ENCODE measurements around the gene TBC1D16.

TBC1D16 gene

DNA sequence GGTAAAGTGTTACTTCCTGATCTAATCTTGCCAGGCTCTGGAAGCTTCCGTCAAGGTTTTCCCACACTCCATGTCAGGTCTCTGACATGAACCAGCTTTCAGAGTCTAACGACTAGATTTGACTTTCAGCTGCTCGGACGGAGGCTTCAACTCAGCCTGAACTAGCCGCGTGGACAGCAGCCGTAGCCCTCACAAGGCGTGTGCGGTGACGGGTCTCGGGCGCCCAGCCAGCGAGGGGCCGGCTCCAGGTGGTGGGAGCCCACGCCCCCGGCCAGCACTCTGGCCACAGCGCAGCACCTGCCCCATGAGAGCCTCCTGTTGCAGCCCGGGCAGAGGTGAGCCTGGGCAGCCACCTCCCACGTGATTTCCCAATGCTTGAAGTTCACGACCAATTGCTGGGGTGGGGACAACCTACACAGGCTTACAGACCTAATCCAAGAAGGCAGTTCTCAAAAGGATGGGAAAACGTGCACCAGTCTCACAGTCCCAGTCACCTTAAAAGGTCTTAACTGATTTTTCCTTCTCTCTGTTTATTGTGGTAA, 45.5 kb downstream of the TBC1D16 start:
- in situ Hi-C loops (cut with MboI; ENCODE audit: low sequenced_read_pairs), result loop anchor here (25.0 kb wide), 1 partner anchor 178 kb away; no protein-coding TSS in a partner anchor

DNA sequence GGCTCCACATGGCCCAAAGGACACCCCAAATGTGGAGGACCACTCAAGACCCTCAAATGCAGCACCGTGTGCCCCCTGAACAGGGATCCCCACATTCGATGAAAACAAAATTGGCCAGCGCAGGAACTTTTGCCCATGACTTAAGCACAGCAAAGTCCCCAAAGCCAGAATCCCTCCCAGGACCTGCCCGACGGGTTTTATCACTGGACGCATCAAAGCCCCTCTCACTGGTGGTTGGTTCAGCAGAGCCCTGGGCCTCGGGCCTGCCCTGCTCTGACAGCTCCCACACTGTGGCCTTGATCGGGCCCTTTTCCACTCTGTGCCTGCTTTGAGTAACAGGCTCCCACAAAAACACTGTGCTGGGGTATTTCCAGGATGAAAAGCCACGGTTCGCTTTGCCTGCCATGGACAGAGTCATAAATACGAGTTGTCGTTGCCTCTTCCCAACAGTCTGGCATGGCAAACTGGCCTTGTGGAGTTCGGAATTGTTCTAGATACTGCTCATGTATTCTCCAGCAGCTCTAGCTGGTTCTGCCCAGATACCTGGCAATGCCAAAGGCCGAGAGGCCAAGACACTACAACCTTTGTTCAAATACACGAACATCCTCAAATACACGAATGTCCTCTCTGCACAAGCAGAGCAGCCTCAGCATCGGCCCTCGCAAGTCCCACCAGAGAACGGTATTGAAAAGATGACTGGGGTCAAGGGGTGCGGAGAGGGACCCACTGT, 46.4 kb downstream of the TBC1D16 start:
- in situ Hi-C loops (cut with MboI; ENCODE audit: low sequenced_read_pairs), result loop anchor here (25.0 kb wide), 1 partner anchor 177 kb away; no protein-coding TSS in a partner anchor

DNA sequence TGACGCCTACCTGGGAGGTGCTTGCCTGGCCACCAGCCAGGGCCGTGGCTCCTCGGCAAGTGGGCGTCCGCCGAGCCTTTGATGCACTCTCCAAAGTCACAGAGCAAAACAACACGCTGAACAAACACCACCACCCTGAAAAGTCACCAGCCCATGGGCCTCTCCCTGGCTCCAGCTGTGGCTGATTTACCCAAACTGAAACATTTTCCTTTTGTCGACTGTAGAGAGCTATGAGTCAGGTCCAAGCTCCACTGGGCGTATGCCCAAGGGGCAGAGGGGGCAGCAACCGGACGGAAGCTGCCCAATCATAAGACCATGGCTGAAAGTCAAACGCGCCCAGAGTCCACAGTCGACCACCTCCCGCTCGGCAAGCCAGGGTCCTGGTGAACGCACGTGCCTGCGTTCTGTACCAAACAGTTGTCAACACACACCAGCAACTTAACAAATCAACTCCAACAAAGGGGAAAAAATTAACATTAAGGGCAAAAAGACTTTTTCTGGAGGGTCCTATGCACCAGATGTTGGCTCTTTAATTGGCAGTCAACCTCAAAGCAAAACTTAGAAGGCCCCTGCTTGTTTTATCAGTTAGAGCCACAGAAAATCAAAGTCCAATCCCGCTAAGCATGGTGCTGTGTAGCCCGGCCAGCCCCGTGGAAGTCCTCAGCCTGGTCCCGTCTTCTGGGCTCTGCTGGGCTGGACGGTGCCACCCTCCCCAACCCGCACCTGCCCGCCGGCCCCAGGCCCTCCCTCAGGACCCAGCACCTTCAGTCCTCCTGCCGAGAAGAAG, 47.3 kb downstream of the TBC1D16 start:
- in situ Hi-C loops (cut with MboI; ENCODE audit: low sequenced_read_pairs), result loop anchor here (25.0 kb wide), 1 partner anchor 176 kb away; no protein-coding TSS in a partner anchor

DNA sequence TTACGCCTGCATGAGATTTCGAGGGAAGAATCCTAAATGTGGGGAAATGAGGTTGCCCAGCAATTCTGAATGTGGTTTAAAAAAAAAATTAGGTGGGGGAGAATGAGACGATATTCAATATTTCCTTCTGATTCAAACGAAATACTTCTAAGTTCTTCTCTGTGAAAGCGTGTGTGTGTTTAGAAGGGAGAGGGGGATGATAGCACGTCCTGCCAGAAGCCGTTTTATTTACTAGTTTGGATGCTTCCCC, 47.8 kb downstream of the TBC1D16 start:
- in situ Hi-C loops (cut with MboI; ENCODE audit: low sequenced_read_pairs), result loop anchor here (25.0 kb wide), 1 partner anchor 176 kb away; no protein-coding TSS in a partner anchor

DNA sequence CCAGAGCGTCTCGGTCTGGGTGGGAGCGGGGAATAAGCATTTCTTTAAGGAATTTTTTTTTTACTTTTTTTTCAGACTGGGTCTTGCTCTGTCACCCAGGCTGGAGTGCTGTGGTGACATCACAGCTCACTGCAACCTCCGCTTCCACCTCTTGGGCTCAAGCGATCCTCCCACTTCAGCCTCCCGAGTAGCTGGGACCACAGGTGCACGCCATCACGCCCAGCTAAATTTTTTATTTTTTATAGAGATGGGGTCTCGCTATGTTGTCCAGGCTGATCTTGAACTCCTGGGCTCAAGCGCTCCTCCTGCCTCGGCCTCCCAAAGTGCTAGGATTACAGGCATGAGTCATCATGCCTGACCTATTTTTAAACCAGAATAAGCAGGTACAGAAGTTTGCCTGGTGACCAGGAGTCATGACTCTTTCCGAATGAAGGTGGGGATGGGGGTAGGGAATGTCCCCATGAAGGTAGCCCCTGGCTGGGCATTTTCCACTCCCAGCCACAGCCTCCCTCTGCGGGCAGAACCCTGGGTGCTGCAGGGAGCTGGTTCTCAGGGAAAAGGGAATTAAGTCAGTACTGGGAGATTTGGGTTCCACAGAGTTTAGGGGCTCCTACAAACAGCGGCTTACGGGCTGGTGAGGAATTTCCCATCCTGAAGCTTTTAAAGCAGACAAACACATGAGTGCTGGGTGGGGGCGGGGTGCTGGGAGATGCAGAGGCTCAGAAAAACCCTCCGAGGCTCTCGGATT, 48.3 kb downstream of the TBC1D16 start:
- in situ Hi-C loops (cut with MboI; ENCODE audit: low sequenced_read_pairs), result loop anchor here (25.0 kb wide), 1 partner anchor 175 kb away; no protein-coding TSS in a partner anchor

DNA sequence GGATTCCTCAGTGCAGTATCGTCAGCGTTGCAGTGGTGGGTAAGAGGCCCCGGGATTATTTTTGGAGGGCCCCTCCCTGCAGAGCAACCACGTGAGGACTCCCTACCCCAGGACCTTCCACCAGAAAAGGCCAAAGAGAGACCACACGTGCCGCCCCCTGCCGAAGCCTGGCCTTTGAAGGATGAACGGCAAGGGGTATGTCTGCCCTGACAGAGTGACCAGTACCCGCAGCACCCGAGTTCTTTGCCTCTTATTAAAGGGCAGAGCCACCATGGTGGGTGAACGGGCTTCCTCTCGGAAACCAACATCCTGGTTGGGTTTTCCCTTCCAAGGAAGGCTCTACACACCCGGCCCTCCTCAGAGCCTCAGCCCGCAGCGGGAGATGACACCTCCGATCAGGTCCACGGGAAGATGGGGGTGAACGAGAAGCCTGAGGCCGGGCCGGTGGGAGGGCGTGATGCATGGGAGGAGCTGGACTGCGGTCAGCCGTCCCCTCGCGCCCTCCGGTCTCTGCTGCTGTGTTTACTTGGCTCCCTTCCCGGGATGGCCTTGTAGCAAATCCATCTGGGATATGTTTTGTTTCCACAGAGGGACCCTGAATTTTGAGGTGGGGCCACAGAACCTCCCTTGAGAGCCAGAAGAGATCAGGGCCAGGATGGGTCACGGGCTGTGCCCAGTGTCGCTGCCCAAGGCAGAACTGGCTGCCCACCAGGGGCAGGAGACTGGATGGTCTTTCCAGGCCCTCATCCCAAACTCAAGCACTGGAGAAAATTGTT, 49.1 kb downstream of the TBC1D16 start:
- in situ Hi-C loops (cut with MboI; ENCODE audit: low sequenced_read_pairs), result loop anchor here (25.0 kb wide), 1 partner anchor 174 kb away; no protein-coding TSS in a partner anchor

DNA sequence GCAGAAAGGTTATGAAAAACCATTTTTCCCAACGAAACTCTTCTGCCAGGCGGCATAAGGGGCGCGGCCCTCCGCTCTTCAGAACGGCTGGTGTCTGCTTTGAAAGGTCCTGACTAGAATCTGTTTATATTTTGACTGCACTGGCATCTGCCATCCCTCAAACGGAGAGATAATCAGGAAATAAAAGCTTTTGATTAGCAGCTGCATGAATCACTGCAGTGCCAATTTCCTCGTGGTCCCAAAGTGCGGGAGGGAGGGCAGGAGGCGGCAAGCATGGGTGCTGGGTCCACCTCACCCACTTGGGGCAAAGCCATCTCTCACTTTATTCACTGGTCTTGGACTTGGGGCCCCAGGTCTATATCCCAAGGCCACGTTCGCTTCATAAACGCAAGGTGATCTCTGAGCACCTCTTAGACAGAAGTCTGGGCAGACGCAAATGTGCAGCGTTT, 49.7 kb downstream of the TBC1D16 start:
- in situ Hi-C loops (cut with MboI; ENCODE audit: low sequenced_read_pairs), result loop anchor here (25.0 kb wide), 1 partner anchor 174 kb away; no protein-coding TSS in a partner anchor

DNA sequence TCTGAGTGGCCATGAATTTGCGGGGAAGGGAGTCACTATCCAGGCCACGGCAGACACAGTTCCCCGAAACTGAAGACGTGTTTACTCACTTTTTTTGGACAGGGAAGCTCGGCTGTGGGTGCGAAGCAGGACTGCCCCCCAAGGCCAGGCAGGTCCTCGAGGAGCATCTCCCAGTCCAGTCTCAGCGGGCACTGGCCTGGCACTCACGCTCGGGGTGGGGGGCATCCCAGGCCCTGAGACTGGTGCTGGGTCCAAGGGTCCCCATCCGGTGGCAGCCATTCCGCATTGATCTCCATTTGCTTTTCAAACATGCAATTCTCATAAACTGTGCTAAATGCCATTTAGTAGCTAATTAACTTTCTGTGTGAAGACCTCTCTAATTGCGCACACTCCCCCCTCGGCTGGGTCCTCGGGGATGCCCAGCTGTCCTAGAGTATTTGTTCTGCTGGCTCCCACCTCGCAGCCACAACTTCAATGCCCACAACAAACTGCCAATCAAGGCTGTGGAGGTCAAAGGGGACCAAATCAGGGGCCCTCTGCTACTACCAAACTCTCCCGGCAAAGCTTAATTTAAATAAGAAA, 50.2 kb downstream of the TBC1D16 start:
- in situ Hi-C loops (cut with MboI; ENCODE audit: low sequenced_read_pairs), result loop anchor here (25.0 kb wide), 1 partner anchor 173 kb away; no protein-coding TSS in a partner anchor

DNA sequence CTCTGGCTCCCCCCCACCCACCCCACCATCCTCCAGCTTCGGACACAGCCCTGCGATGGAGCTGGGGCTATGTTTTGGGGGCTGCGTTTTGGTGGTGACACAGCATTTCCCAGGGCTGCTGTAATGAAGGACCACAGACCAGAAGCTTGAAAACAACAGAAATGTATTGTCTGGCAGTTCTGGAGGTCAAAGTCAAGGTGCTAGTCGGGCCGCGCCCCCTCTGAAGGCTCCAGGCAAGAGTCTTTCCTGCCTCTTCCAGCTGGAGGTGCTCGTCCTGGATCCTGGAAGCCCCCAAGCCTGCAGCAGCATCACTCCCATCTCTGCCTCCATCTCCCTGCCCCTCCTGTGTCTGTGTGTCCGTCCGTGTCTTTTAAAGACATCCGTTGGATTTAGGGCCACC, 50.8 kb downstream of the TBC1D16 start:
- in situ Hi-C loops (cut with MboI; ENCODE audit: low sequenced_read_pairs), result loop anchor here (25.0 kb wide), 1 partner anchor 173 kb away; no protein-coding TSS in a partner anchor

DNA sequence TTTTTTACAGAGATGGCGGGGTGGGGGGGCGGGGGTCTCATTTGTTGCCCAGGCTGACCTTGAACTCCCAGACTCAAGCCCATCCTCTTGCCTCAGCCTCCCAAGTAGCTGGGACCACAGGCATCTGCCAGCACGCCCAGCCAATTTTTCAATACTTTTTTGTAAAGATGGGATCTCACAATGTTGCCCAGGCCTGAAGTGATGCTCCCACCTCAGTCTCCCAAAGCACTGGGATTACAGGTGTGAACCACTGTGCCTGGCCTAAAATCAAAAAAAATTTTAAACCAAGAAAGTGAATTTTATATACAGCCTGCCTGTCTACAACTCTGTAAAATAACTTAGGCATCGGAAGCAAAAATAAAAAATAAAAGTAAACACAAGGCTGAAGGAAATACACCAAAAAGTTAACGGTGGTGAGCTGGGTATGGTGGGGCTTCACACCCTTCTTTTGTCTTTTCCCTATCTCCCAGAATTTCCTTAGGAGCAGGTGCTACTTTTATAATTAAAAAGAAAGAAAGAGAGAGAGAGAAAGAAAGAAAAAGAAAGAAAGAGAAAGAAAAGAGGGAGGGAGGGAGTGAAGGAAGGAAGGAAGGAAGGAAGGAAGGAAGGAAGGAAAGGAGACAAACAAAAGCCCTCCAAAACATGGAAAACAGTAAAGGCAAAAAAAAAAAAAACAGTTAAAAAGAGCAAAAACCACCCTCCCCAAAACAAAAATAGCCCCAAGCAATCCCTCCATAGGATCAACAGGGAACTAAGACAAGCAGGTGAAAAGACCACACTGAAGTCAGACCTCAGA, 51.4 kb downstream of the TBC1D16 start:
- in situ Hi-C loops (cut with MboI; ENCODE audit: low sequenced_read_pairs), result loop anchor here (25.0 kb wide), 1 partner anchor 172 kb away; no protein-coding TSS in a partner anchor

DNA sequence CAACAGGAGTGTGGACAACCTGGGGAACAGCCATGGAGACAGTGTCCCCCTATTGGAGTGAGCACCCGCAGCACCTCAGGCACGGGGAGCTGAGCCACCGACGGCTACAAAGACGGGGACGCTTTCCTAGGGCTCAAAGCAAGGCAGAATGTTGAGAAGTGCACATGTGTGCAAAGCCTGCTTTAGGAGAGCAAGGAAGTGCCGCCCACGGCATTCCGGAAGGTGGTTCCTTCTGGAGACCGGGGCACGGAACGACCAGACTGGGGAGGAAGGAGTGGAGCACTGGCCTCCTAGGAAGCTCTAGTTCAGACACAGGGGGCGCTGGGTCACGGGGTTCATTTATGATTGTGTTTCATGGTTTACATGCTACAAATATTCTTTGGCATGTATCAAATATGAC, 52.2 kb downstream of the TBC1D16 start:
- in situ Hi-C loops (cut with MboI; ENCODE audit: low sequenced_read_pairs), result loop anchor here (25.0 kb wide), 1 partner anchor 171 kb away; no protein-coding TSS in a partner anchor

DNA sequence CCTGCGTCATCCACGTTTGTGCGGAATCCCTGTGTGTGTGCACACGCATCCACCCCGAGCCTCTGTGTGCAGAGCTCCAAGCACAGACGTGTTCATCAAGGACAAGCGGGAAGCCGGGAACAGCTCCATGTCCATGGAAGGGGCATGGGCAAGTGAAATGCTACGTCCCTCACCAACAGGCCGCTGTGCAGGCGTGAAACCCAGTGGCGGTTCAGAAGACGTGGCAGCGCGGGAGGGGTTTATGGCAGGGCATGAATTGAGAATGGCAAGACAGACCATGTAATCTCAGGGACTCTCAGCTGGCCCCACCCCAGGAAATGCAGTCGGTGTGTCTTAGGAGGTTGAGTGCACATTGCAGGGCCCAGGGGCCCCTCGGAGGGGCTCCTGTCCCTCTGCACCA, 52.7 kb downstream of the TBC1D16 start:
- in situ Hi-C loops (cut with MboI; ENCODE audit: low sequenced_read_pairs), result loop anchor here (25.0 kb wide), 1 partner anchor 171 kb away; no protein-coding TSS in a partner anchor

DNA sequence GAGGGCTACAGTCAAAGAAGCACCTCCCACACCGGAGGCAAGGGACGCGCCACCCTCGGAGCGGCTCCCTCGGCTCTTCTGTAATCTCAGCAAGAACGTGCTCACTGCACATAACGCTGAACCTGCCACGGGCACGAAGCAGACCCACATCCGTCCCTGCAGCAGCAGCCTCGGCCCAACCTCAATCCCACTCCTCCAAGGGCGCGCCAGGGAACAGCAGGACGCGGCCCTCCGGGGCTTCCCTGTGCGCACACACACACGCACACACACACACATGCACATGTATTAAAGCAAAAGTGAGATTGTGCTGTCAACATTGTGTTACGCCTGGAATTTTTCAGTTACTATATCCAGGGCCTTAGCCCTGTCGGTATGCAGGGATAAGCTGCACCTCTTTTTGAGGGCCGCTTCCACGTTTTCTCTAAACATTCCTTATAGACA, 54.0 kb downstream of the TBC1D16 start:
- in situ Hi-C loops (cut with MboI; ENCODE audit: low sequenced_read_pairs), result loop anchor here (25.0 kb wide), 1 partner anchor 169 kb away; no protein-coding TSS in a partner anchor

DNA sequence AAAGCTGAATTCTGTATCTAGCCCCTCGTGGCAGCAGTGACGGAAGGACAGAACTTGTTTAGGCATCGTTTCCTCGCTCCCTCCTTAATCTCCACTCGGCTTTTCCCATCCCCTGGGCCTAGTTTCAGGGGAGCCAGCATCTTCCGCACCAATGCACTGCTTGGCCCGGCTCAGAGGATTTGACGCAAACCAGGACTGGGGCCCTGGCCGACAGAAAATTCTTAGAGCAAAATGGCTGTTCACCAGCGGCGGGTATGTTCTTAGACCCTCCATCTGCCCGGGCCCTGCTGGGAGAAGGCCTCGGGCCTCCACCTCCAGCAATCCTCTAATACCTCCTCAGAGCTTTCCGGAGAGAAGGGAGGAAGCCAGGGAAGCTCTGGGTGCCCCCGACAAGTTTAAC, 54.6 kb downstream of the TBC1D16 start:
- in situ Hi-C loops (cut with MboI; ENCODE audit: low sequenced_read_pairs), result loop anchor here (25.0 kb wide), 1 partner anchor 169 kb away; no protein-coding TSS in a partner anchor

DNA sequence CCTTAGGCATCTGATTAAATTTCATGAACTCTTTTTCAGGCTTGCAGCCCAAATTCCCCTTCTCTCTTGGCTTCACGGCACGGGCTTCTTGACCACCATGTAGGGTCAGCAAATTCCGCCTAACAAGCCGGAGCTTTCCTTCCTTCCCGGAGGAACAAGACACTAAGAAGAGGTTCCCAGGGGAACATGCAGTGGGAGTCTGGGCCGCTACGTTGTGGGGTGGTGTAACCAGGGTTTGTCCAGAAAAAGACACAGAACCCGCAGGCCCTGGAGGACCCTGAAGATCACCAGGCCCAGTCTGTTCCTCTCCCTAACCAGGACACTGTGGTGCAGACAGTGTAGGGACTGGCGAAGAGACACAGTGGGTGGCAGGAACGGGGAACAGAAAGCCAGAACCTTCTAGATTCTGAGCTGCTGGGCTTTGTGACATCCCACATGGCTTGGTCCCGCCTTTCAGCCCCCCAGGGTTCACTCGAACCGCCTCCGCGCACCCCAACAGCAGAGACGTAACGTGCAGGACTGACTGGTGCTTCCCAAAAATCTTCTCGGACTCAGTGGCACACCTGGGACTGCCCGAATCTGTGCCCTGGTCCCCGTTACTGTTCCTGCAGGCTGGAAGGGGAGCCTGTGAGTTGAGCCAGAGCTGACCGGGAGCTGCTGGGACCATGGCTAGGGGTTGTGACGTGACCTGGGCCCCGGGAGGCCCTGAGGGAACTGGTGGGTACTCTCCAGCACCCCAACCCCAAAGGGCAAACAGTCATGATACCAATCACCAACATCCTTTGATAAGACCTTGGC, 55.2 kb downstream of the TBC1D16 start:
- in situ Hi-C loops (cut with MboI; ENCODE audit: low sequenced_read_pairs), result loop anchor here (25.0 kb wide), 1 partner anchor 168 kb away; no protein-coding TSS in a partner anchor

DNA sequence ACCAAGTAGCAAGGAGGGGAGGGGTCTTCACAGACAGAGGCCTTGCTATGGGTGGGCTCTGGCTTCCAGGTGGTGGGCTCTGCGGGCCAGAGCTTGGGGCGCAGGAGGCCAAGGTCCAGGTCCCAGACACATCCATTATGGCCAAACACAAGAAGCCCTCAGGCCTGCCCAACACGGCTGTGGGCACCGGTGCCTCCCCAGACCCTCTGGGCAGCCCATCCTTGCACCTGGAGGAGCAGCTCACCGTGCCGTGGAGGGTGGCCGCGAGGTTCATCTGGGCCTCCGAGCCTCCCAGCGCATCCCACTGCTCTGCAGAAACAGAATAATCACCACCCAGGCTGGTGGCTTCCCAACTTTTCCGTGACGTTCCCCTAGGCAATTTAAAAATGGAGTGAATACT, 55.9 kb downstream of the TBC1D16 start:
- in situ Hi-C loops (cut with MboI; ENCODE audit: low sequenced_read_pairs), result loop anchor here (25.0 kb wide), 1 partner anchor 168 kb away; no protein-coding TSS in a partner anchor

DNA sequence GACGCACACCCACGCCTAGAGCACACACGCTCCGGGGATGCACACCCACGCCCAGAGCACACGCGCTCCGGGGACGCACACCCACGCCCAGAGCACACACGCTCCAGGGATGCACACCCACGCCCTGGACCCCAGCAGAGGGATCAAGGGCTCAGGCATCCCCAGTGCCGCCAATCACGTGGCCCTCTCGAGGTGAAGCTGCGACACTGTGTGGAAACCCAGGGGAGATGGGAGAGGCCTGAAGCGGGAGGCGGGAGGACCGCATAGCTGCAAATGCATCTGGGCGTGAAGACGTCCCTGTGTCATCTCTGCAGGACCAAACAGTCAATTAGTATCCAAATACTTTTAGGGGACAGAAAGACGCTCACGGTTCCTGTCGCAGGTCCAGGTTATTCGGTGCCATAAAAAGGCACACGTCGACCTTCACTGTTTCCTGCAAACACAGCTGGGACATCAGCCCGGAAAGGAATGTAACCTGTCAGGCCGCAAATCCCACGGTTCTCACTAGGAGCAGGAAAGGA, 56.4 kb downstream of the TBC1D16 start:
- in situ Hi-C loops (cut with MboI; ENCODE audit: low sequenced_read_pairs), result loop anchor here (25.0 kb wide), 1 partner anchor 167 kb away; no protein-coding TSS in a partner anchor
